SU-DHL-6 (cell line): ENCODE data around the gene FOXO4.

Source experiments
- H2AFZ ChIP-seq: fragments of 200-600 bp; sonication (generic); 2 replicates; pipeline ENCODE4 v1.6.1; 2014; ENCODE audit warnings: low read depth, mild to moderate bottlenecking, moderate library complexity, mixed read lengths, antibody characterized with exemption, low read length; ENCODE audit not compliant: severe bottlenecking
- H3F3A ChIP-seq: fragments of 200-600 bp; shearing (Covaris generic); 2 replicates; pipeline ENCODE4 v1.6.0; 2016; ENCODE audit warnings: antibody characterized with exemption, mild to moderate bottlenecking; ENCODE audit not compliant: insufficient read depth
- H3K27ac ChIP-seq: fragments of 200-600 bp; sonication (generic); 2 replicates; pipeline ENCODE4 v1.5.1; 2016; ENCODE audit warnings: low read depth, mild to moderate bottlenecking, low read length, moderate library complexity, mixed read lengths
- H3K27me3 ChIP-seq: fragments of 200-600 bp; sonication (generic), shearing (Covaris generic); 2 replicates; pipeline ENCODE4 v1.6.0; 2014; ENCODE audit warnings: mild to moderate bottlenecking, low read length
- H3K36me3 ChIP-seq: fragments of 200-600 bp; sonication (generic); 2 replicates; pipeline ENCODE4 v1.6.1; 2014; ENCODE audit warnings: mild to moderate bottlenecking, low read length, mixed read lengths
- H3K4me2 ChIP-seq: fragments of 300-600, 200-600 bp; shearing (Covaris generic), sonication (generic); 2 replicates; pipeline ENCODE4 v1.6.0; 2014; ENCODE audit warnings: low read length, low read depth, mild to moderate bottlenecking; ENCODE audit not compliant: poor library complexity, severe bottlenecking
- H3K4me3 ChIP-seq: fragments of 200-600 bp; sonication (generic); 2 replicates; pipeline ENCODE4 v1.5.1; 2014; ENCODE audit warnings: antibody characterized with exemption, low read length, mild to moderate bottlenecking, mixed read lengths; ENCODE audit not compliant: insufficient read depth, poor library complexity, severe bottlenecking
- H3K79me2 ChIP-seq: fragments of 200-600 bp; sonication (generic); 2 replicates; pipeline ENCODE4 v1.6.1; 2014; ENCODE audit warnings: mild to moderate bottlenecking, low read length, moderate library complexity; ENCODE audit not compliant: insufficient read depth
- H3K9ac ChIP-seq: fragments of 200-600 bp; sonication (generic); 2 replicates; pipeline ENCODE4 v1.7.0; 2014; ENCODE audit warnings: mild to moderate bottlenecking, low read length
- H3K9me2 ChIP-seq: fragments of 200-600 bp; sonication (generic); replicated peaks from 2 replicates; pipeline ENCODE4 v1.6.1; 2014; ENCODE audit warnings: low read length; ENCODE audit not compliant: insufficient read depth
- H3K9me3 ChIP-seq: fragments of 200-600 bp; sonication (generic); 2 replicates; pipeline ENCODE4 v1.6.1; 2014; ENCODE audit warnings: low read length, mixed read lengths; ENCODE audit not compliant: insufficient read depth
- H4K20me1 ChIP-seq: fragments of 200-600 bp; sonication (generic); 2 replicates; pipeline ENCODE4 v1.6.1; 2014; ENCODE audit warnings: low read depth, mild to moderate bottlenecking, antibody characterized with exemption, low read length, moderate library complexity, mixed read lengths
- EZH2phosphoT487 ChIP-seq: fragments of 200-600 bp; sonication (generic), shearing (Covaris generic); conservative IDR thresholded peaks from 2 replicates; pipeline ENCODE4 v1.6.1; 2018; ENCODE audit warnings: mild to moderate bottlenecking, antibody characterized with exemption, low read length, moderate library complexity, mixed read lengths
- TF ChIP-seq, protein P1 (sequence below): fragments of 200-600 bp; sonication (generic); IDR thresholded peaks from one replicate; pipeline ENCODE4 v1.5.1; 2017; ENCODE audit warnings: antibody characterized with exemption, mild to moderate bottlenecking, low read length, moderate library complexity; ENCODE audit not compliant: insufficient read depth, poor library complexity, severe bottlenecking

The FOXO4 gene

GRCh38 chrX:71098951-71099506, 3.4 kb downstream of the FOXO4 start:
- no peaks in the 10 kb centered on the region for H3F3A ChIP-seq
- H3K79me2 ChIP-seq = no peaks in the 10 kb centered on the region
- no peaks in the 10 kb centered on the region for H3K36me3 ChIP-seq
- no peak overlapping the region for H2AFZ ChIP-seq
- H3K27ac ChIP-seq = no peak overlapping the region
- H4K20me1 ChIP-seq = no peaks in the 10 kb centered on the region
- H3K9me3 ChIP-seq = no peaks in the 10 kb centered on the region
- no peaks in the 10 kb centered on the region for H3K9me2 ChIP-seq
- H3K9ac ChIP-seq = no peak overlapping the region
- H3K4me3 ChIP-seq = no peak overlapping the region
- H3K27me3 ChIP-seq = no peaks in the 10 kb centered on the region
- H3K4me2 ChIP-seq = no peak overlapping the region
- TF ChIP-seq, protein P1, sequence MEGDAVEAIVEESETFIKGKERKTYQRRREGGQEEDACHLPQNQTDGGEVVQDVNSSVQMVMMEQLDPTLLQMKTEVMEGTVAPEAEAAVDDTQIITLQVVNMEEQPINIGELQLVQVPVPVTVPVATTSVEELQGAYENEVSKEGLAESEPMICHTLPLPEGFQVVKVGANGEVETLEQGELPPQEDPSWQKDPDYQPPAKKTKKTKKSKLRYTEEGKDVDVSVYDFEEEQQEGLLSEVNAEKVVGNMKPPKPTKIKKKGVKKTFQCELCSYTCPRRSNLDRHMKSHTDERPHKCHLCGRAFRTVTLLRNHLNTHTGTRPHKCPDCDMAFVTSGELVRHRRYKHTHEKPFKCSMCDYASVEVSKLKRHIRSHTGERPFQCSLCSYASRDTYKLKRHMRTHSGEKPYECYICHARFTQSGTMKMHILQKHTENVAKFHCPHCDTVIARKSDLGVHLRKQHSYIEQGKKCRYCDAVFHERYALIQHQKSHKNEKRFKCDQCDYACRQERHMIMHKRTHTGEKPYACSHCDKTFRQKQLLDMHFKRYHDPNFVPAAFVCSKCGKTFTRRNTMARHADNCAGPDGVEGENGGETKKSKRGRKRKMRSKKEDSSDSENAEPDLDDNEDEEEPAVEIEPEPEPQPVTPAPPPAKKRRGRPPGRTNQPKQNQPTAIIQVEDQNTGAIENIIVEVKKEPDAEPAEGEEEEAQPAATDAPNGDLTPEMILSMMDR = no peak
- no peak for TF ChIP-seq EZH2phosphoT487

DNA sequence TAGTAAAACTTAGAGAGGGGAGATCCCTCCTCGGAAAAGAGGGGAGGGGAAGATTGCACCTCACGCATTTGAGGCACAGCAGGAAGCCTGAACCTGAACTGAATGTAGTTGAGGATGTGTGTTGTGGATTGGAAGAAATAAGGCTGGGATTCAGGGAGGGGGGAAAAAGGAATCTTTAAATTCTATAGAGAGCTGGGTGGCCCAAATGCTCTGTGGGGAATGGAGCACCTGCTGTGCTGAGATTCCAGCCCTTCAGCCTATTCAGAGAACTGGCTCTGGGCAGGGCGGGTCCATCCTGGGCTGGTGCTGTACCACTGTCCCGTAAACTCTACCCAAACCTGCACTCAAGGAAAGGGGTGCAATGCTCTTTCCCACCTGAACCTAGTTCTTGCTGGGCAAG, 4.1 kb downstream of the FOXO4 start:
- Histone ChIP-seq H3K27me3 (no peaks in the 10 kb centered on the region), H3K27ac (no peak overlapping the region), H3K9me2 (no peaks in the 10 kb centered on the region), H3K9ac (no peak overlapping the region), H4K20me1 (no peaks in the 10 kb centered on the region), H3K4me3 (no peak overlapping the region), H2AFZ (no peak overlapping the region), H3K36me3 (no peaks in the 10 kb centered on the region), H3F3A (no peaks in the 10 kb centered on the region), H3K4me2 (no peak overlapping the region), H3K79me2 (no peaks in the 10 kb centered on the region), H3K9me3 (no peaks in the 10 kb centered on the region)
- TF ChIP-seq, protein P1 = no peak
- TF ChIP-seq EZH2phosphoT487 = no peak

DNA sequence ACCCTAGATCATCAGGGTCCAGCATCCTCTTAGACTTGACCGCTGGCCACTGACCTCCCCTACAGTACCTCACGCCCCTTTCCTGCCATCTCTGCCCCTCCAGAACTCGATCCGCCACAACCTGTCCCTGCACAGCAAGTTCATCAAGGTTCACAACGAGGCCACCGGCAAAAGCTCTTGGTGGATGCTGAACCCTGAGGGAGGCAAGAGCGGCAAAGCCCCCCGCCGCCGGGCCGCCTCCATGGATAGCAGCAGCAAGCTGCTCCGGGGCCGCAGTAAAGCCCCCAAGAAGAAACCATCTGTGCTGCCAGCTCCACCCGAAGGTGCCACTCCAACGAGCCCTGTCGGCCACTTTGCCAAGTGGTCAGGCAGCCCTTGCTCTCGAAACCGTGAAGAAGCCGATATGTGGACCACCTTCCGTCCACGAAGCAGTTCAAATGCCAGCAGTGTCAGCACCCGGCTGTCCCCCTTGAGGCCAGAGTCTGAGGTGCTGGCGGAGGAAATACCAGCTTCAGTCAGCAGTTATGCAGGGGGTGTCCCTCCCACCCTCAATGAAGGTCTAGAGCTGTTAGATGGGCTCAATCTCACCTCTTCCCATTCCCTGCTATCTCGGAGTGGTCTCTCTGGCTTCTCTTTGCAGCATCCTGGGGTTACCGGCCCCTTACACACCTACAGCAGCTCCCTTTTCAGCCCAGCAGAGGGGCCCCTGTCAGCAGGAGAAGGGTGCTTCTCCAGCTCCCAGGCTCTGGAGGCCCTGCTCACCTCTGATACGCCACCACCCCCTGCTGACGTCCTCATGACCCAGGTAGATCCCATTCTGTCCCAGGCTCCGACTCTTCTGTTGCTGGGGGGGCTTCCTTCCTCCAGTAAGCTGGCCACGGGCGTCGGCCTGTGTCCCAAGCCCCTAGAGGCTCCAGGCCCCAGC, 5.2 kb downstream of the FOXO4 start:
- H3K27ac ChIP-seq = no peak overlapping the region
- no peak for TF ChIP-seq EZH2phosphoT487
- TF ChIP-seq, protein P1 = no peak
- no peaks in the 10 kb centered on the region for H3K9me3 ChIP-seq
- no peak overlapping the region for H3K9ac ChIP-seq
- H3K9me2 ChIP-seq = no peaks in the 10 kb centered on the region
- no peak overlapping the region for H3K4me2 ChIP-seq
- H3F3A ChIP-seq = no peaks in the 10 kb centered on the region
- no peak overlapping the region for H3K4me3 ChIP-seq
- no peak overlapping the region for H2AFZ ChIP-seq
- H3K27me3 ChIP-seq = no peaks in the 10 kb centered on the region
- no peaks in the 10 kb centered on the region for H3K79me2 ChIP-seq
- H4K20me1 ChIP-seq = no peaks in the 10 kb centered on the region
- H3K36me3 ChIP-seq = no peaks in the 10 kb centered on the region
